HepG2 (cell line): ENCODE data around the gene ZNF557. TPM values are rescaled to one million over a fixed set of nuclear protein-coding genes. Genes with fewer than 3 reads are reported as not detected.
A peak's percentile ranks its signal among the peaks of the same experiment; 100 is the strongest.

Experiments
- ATF4 ChIP-seq, 2 experiments: fragments of 450-650 bp in 1 of 2; sonication (generic) in 1 of 2; formaldehyde crosslinking; IDR thresholded peaks; 2 replicates each; pipeline versions ENCODE4 v1.5.0 to v1.8.0; 2020 to 2022; ENCODE audit warnings: mild to moderate bottlenecking in 1 of 2, missing genetic modification reagents in 1 of 2
- CENPBD1 ChIP-seq: sonication (generic); formaldehyde crosslinking; IDR thresholded peaks from 2 replicates; pipeline ENCODE4 v1.8.0; 2022; ENCODE audit warnings: missing genetic modification reagents, low read depth, mild to moderate bottlenecking, borderline replicate concordance
- HOXA5 ChIP-seq: sonication (generic); formaldehyde crosslinking; IDR thresholded peaks from 2 replicates; pipeline ENCODE4 v1.4.0; 2020; ENCODE audit warnings: missing genetic modification reagents
- JUNB ChIP-seq: sonication (generic); formaldehyde crosslinking; IDR thresholded peaks from 2 replicates; pipeline ENCODE4 v1.8.0; 2022; ENCODE audit warnings: missing genetic modification reagents, mild to moderate bottlenecking, borderline replicate concordance
- MYNN ChIP-seq: sonication (generic); formaldehyde crosslinking; IDR thresholded peaks from 2 replicates; pipeline ENCODE4 v1.4.0; 2020; ENCODE audit warnings: mild to moderate bottlenecking, low read depth, missing genetic modification reagents
- NAIF1 ChIP-seq: sonication (generic); formaldehyde crosslinking; IDR thresholded peaks from 2 replicates; pipeline ENCODE4 v1.5.0; 2020; ENCODE audit warnings: mild to moderate bottlenecking, missing genetic modification reagents, borderline replicate concordance
- NFKBIZ ChIP-seq: IDR thresholded peaks from 2 replicates; pipeline ENCODE4 v1.6.1; 2018; ENCODE audit warnings: missing genetic modification reagents, missing compliant biosample characterization
- REPIN1 ChIP-seq: sonication (generic); formaldehyde crosslinking; IDR thresholded peaks from 2 replicates; pipeline ENCODE4 v1.8.0; 2022; ENCODE audit warnings: missing genetic modification reagents, low read depth, mild to moderate bottlenecking, borderline replicate concordance
- SOX5 ChIP-seq: IDR thresholded peaks from 2 replicates; pipeline ENCODE4 v1.6.1; 2016; ENCODE audit warnings: borderline replicate concordance
- SP1 ChIP-seq, 2 experiments: fragments of 450-650 bp in 1 of 2; sonication (generic) in 1 of 2; formaldehyde crosslinking in 1 of 2; IDR thresholded peaks; 2 replicates each; pipeline versions ENCODE4 v1.4.0 to v1.6.1; 2016 to 2020; ENCODE audit warnings: missing genetic modification reagents in 1 of 2
- SYNCRIP ChIP-seq: fragments of 200-400 bp; formaldehyde crosslinking; IDR thresholded peaks from 2 replicates; pipeline ENCODE4 v1.6.1; 2018; ENCODE audit warnings: mild to moderate bottlenecking, low read depth, low read length; ENCODE audit not compliant: insufficient read depth
- TCF7L2 ChIP-seq: IDR thresholded peaks from 2 replicates; pipeline ENCODE4 v1.6.1; 2011; ENCODE audit warnings: mild to moderate bottlenecking, low read depth, low read length, moderate library complexity
- TFDP1 ChIP-seq: IDR thresholded peaks from 2 replicates; pipeline ENCODE4 v1.6.1; 2016; ENCODE audit warnings: missing compliant biosample characterization, missing genetic modification reagents, borderline replicate concordance
- ZMYM2 ChIP-seq: sonication (generic); formaldehyde crosslinking; IDR thresholded peaks from 2 replicates; pipeline ENCODE4 v1.8.0; 2022; ENCODE audit warnings: mild to moderate bottlenecking, missing genetic modification reagents
- ZMYM3 ChIP-seq: sonication (generic); formaldehyde crosslinking; IDR thresholded peaks from 2 replicates; pipeline ENCODE4 v1.5.1; 2020; ENCODE audit warnings: mild to moderate bottlenecking, missing genetic modification reagents
- ZNF317 ChIP-seq: sonication (generic); formaldehyde crosslinking; IDR thresholded peaks from 2 replicates; pipeline ENCODE4 v1.5.0; 2020; ENCODE audit warnings: mild to moderate bottlenecking, missing genetic modification reagents
- ZNF430 ChIP-seq: sonication (generic); formaldehyde crosslinking; IDR thresholded peaks from 2 replicates; pipeline ENCODE4 v1.9.0; 2021; ENCODE audit warnings: mild to moderate bottlenecking, missing genetic modification reagents
- ZNF552 ChIP-seq: sonication (generic); formaldehyde crosslinking; IDR thresholded peaks from 2 replicates; pipeline ENCODE4 v1.9.0; 2022; ENCODE audit warnings: missing genetic modification reagents, mild to moderate bottlenecking, borderline replicate concordance
- ZNF674 ChIP-seq: sonication (generic); formaldehyde crosslinking; IDR thresholded peaks from 2 replicates; pipeline ENCODE4 v1.5.0; 2020; ENCODE audit warnings: low read depth, mild to moderate bottlenecking, missing genetic modification reagents
- ZNF709 ChIP-seq: sonication (generic); formaldehyde crosslinking; IDR thresholded peaks from 2 replicates; pipeline ENCODE4 v1.5.0; 2020; ENCODE audit warnings: mild to moderate bottlenecking, missing genetic modification reagents
- polyA plus RNA-seq, 8 experiments: library from polyadenylated mRNA; depleted of rRNA in 3 of 8; stranded (reverse) in 7 of 8; unstranded in 1 of 8; fragments of >200 nt; fragmentation: Illumina TruSeq in 4 of 8; extraction: Trizol in 4 of 8; gene quantifications; 2 replicates each; pipeline versions ENCODE4 v1.2.1 to v1.2.3, GENCODE V29; 2011 to 2016; ENCODE audit warnings: low read depth in 4 of 8, missing spikeins in 1 of 8, mixed read lengths in 1 of 8; ENCODE audit not compliant: insufficient read depth in 1 of 8
- total RNA-seq, 5 experiments: library from RNA; depleted of rRNA; stranded (reverse); fragments of >200 nt; fragmentation: Illumina TruSeq; extraction: Trizol; gene quantifications; 2 replicates each; pipeline ENCODE4 v1.2.3, GENCODE V29; 2016; ENCODE audit warnings: low read depth in 1 of 5
- TF ChIP-seq, protein P1 (sequence below): IDR thresholded peaks from 2 replicates; pipeline ENCODE4 v1.6.1; 2016; ENCODE audit warnings: low read depth, missing genetic modification reagents, missing compliant biosample characterization

ZNF557 gene
- total and polyA plus RNA-seq, 2 of the 13 experiments (the other 11 are each of a cell fraction or from before 2014, with no cell fraction given), result 2.1 to 7.8 TPM

- TF ChIP-seq SOX5 (CRISPR knock-in tag) (peak; percentile 10; the same call in 1 of the 2 replicates), ZNF430 (no peak), TFDP1 (CRISPR knock-in tag) (no peak), ZMYM3 (CRISPR knock-in tag) (no peak), ZNF674 (CRISPR knock-in tag) (no peak), ATF4 (CRISPR knock-in tag; IDR thresholded peaks at IDR 0.05) (no peak), CENPBD1 (CRISPR knock-in tag) (no peak), ZNF709 (CRISPR knock-in tag) (peak; percentile 65; the same call in 1 of the 2 replicates), MYNN (peak; percentile 19; the same call in 1 of the 2 replicates), SYNCRIP (no peak), NFKBIZ (CRISPR knock-in tag) (no peak), REPIN1 (CRISPR knock-in tag) (no peak), SP1 (IDR thresholded peaks at IDR 0.05) (peak; percentile 20; the same call in 1 of the 2 replicates), SP1 (CRISPR knock-in tag; IDR thresholded peaks at IDR 0.05) (peak; percentile 47), ZMYM2 (CRISPR knock-in tag) (no peak), TCF7L2 (no peak), HOXA5 (CRISPR knock-in tag) (no peak; the same call in 1 of the 2 replicates), JUNB (CRISPR knock-in tag) (no peak), NAIF1 (CRISPR knock-in tag) (no peak), ZNF552 (no peak), ZNF317 (peak; percentile 60; the same call in 1 of the 2 replicates)
- TF ChIP-seq, protein P1, sequence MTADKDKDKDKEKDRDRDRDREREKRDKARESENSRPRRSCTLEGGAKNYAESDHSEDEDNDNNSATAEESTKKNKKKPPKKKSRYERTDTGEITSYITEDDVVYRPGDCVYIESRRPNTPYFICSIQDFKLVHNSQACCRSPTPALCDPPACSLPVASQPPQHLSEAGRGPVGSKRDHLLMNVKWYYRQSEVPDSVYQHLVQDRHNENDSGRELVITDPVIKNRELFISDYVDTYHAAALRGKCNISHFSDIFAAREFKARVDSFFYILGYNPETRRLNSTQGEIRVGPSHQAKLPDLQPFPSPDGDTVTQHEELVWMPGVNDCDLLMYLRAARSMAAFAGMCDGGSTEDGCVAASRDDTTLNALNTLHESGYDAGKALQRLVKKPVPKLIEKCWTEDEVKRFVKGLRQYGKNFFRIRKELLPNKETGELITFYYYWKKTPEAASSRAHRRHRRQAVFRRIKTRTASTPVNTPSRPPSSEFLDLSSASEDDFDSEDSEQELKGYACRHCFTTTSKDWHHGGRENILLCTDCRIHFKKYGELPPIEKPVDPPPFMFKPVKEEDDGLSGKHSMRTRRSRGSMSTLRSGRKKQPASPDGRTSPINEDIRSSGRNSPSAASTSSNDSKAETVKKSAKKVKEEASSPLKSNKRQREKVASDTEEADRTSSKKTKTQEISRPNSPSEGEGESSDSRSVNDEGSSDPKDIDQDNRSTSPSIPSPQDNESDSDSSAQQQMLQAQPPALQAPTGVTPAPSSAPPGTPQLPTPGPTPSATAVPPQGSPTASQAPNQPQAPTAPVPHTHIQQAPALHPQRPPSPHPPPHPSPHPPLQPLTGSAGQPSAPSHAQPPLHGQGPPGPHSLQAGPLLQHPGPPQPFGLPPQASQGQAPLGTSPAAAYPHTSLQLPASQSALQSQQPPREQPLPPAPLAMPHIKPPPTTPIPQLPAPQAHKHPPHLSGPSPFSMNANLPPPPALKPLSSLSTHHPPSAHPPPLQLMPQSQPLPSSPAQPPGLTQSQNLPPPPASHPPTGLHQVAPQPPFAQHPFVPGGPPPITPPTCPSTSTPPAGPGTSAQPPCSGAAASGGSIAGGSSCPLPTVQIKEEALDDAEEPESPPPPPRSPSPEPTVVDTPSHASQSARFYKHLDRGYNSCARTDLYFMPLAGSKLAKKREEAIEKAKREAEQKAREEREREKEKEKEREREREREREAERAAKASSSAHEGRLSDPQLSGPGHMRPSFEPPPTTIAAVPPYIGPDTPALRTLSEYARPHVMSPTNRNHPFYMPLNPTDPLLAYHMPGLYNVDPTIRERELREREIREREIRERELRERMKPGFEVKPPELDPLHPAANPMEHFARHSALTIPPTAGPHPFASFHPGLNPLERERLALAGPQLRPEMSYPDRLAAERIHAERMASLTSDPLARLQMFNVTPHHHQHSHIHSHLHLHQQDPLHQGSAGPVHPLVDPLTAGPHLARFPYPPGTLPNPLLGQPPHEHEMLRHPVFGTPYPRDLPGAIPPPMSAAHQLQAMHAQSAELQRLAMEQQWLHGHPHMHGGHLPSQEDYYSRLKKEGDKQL (CRISPR knock-in tag), result no peak
These were observed at the start of gene ZNF557 (continued) for GRCh38 chr19:7069042-7069903.
